Activated T-helper 1 cell treated with Interleukin-2 at 50 U/mL for 16 hours (primary cell): ENCODE results near the gene CDH23.

Experiments used
- DNase-seq: peaks from one replicate; pipeline ENCODE4 v3.0.0-alpha.2; 2020; ENCODE audit warnings: low read depth

The CDH23 gene

DNA sequence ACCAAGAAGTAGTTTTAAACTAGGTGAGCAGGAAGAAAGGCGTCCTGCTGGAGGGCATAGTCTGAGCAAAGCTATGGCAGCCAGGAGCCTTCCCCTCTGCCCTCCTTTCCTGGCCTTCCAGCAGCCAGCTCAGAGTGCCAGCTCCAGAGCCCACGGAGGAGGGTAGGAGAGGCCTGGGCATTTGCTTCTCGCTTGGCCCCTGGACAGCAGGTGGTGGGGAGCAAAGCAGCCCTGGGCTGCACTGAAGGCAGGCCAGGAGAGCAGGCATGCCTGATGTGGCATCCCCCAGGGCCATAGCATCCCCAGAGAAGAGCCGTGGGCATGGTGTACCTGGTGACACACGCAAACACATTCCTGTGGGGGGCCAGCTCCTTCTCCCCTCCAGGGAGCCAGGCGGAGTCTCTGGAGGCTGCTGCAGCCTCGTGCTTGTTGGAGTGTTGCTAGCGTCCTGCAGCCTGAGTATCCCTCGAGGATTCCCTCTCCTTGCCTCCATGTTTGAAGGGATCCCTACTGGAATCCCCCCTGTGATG lies 43.9 kb downstream of the CDH23 start:
- DNase-seq = no peak

DNA sequence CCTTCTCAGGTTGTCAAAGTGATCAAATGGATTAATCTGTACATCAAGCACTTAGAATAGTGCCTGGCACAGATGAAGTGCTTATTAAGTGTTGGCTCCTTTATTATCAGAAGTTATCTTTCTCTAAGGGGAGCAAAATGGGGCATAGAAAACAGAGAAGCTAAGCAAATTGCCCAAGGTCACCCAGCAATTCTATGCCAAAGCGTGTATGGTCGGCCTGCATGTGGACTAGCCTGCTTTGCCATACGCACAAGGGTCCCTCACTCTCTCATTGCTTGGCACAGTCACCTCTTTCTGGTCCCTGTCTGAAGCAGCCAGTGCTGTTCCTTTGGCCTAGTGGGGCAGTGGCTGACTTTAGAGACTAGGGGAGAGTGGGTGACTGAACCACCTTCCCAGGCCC lies 45.3 kb downstream of the CDH23 start:
- DNase-seq = no peak

DNA sequence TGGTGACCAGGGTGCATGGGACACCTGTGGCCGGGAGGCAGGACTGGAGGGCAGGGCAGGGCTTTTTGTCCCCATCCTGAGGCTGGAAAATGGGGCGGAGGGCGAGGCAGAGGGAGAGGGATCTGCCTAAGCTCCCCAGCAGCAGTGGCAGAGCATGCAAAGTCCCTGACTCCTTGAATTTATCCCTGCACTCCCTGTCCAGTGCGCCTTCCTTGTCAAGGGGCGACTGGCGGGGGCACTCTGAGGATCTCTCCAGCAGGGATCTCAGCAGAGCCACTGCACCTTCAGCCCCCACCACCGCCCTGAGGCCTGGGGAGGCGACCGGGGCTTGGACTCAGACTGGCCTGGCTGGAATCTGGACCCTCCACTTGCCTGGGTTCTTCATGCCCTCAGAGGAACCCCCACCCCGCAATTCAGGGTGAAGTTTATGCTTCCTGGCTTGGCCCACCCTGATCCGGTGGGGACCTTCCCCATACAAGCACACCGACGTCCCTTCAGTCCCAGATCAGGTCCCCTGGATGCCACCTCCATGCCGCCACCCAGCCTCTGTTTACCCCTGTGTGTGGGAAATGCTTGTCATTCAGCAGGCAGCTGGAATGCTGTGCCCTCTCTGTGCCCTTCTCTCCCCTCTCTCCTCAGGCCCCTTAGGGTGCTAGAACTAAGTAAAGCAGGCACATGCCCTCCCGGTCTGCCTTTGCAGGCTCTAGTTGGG lies 46.3 kb downstream of the CDH23 start:
- DNase-seq = no peak

DNA sequence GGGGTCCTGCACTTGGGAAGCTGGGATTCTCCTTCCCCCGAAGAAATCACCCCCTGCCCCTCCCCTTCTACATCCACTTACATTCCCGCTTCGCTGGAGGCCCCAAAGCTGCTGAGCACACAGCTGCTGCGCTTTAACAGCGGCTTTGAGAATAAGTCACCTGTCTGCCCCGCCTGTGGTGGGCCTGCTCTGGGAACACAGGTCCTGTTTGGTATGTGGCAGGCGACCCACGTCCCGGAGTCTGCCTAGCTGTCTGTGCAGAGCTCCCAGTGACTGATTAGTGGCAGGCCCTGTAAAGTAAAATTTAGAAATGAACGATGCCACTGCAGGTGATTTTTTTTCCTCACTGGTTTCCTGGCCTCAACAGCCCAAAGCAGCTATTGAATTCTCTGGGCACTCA lies 47.0 kb downstream of the CDH23 start:
- no peak for DNase-seq

DNA sequence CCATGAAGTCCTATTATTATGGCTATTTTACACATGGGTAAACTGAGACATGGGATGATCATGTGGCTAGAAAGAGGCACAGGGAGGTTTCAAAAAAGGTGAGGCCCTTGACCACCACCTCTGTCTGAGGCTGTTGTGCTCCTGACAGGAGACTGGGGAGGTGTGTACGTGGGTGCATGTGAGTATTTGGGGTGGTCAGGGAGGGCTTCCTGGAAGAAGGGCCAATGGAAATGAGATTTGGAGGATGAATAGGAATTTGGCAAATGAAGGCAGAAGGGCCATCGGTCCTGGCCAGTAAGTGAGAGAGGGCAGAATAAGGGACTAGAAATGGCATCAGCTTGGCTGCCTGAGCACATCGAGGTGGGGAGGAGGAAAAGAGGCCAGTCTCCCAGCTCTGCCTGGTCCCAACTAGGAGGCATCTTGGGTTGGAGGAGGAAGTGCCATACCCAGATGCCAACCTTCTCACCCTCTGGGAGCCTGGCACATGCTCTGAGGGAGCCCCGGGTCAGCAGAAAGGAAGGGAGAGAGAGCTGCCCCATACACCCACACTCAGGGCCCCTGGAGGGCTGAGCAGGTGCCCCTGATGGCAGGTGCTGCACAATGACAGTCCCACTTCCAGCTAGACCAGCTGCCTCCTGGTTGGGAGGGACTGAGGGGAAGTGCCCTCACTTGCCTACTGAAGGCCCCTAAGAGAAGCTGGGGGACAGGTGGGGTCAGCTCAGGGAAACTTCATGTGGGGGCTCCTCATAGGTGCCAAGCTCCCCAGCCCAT lies 47.7 kb downstream of the CDH23 start:
- DNase-seq = no peak

DNA sequence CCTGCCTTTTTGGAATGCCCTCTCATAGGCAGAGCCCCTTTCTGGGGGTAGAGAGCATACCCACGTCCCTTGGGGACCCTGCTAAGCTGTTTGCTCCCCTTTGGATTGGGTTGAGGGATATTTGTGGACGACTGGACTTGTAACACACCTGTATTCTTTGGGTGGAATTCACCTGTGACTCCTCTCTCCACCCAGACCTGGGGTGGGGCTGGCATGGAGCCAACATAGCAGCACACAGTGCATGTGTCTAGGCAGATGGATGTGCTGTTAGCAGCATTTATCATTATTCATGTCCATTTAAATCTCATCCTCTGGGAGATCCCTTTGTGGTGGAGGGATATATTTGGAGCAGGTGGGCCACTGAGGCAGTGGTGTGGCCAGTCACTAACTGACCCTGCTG lies 51.0 kb downstream of the CDH23 start:
- DNase-seq = no peak

DNA sequence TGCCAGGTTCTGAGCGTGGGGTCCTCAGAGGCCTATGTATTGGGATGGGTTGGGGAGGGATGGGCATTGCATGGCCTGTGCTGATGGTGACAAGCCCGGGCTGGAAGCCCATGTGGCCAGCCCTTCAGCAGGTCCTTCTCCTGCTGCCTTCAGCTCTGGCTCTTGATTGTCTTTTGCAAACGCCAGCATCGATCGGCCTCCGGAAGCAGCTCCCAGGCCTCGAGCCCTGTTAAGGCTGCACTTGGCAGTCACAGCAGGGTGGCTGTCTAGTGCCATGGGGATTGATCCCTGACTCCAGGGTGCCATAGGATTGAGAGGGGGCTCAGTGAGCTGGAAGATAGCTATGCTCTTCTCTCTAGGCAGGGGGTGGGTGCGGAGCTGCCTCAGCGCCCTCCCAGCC lies 51.4 kb downstream of the CDH23 start:
- no peak for DNase-seq

DNA sequence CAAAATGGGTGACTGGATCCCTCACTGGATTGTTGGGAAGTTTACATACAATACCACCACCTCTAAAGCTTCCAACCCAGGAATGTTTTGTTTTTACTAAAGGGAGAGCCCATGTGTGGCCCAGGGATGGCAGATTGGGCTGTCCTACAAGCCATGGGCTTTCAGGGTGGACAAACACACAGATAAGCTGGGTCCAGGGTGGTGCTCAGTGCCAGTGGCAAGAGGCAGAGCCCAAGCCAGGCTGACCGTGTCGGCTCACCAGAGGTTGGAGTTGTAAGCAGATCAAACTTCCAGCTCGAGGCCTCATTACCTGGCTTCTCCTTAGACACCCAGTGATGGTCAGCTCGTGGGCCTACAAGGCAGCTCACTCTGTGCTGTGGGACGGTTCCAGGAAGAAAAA lies 52.3 kb downstream of the CDH23 start:
- no peak for DNase-seq

DNA sequence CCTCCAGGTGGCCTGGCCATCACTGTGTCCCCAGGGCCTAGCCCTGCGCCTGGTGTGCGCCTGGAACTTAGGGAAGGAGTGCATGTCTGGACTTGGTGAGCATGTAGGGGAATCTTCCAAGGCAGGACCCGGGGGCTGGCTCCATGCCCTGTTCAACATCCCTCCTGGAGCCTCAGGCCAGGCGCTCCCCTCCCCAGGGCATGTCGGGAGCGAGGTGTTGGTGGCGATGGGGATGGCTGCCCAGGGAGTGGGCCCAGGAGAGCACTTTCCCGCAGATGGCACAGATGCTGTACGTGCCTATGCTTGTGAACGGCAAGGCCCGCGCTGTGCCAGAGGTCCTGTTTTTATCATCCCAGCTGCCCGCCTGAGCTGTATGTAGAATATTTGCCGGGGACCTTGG lies 55.0 kb downstream of the CDH23 start:
- DNase-seq = no peak

DNA sequence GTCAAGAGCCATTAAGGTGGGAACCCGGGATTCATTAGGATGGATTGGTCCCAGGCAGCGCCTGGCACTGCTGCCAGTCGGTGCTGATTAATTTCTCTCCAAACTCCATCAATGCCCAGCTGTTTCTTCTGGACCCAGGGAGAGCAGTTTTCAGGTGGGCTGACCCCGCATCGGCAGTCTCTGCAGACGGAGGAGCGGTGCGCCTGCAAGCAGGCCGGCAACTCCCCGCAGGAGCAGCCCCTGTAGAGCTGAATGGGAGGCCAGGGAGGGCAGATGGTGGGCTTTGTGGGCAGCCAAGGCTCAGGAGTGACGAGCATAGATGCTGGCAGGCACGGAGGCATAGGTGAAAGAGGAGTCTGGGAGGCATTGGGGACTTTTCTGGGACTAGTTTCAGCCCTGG lies 56.5 kb downstream of the CDH23 start:
- DNase-seq = no peak

DNA sequence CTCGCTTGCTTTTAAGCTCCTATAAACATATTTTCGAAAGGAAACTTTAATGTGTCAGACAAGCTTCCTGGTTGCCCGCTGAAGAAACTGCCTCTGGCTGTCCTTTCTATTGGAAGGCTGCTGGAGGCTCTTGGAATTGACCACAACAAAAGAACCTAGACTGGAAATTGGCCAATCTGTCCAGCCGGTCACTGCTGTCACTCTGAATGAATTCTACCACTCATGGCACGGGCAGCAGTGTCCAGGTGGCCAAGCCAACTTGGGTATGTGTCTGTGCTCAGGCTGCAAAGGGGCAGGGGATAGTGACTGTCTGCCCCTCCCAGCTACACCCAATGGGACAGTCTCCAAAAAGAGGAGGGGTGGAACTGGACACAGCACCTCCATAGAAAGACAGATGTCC lies 57.6 kb downstream of the CDH23 start:
- no peak for DNase-seq

DNA sequence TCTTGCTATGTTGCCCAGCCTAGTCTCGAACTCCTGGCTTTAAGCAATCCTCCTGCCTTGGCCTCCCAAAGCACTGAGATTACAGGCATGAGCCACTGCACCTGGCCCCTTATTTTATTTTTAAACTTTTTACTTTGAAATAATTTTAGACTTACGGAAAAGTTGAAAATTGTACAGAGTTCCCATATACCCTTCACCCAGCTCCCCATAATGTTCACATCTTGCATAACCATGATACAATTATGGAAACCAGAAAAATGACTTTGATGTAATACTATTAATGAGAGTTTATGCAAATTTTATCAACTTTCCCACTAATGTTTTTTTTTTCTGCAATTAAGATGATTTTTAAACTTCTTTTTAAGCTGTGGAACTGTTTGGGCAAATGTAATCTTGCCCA lies 58.3 kb downstream of the CDH23 start:
- no peak for DNase-seq

DNA sequence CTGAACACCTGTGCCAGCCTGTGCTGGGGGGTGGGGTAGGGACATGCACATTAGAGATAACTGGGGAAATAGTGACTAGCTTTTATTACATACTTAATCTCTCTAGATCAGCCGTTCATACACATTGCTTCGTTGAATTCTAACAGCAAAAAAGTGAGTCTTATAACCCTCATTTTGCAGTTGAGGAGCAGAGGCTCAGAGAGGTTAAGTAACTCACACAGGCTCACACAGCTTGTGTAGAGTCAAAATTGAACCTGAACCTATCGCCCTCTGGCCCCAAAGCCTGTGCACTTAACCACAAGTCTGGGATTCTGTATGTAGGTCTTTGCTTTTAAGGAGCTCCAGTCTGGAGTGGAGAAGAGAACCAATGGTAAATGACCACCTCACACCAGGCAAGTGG lies 59.9 kb downstream of the CDH23 start:
- DNase-seq = no peak

DNA sequence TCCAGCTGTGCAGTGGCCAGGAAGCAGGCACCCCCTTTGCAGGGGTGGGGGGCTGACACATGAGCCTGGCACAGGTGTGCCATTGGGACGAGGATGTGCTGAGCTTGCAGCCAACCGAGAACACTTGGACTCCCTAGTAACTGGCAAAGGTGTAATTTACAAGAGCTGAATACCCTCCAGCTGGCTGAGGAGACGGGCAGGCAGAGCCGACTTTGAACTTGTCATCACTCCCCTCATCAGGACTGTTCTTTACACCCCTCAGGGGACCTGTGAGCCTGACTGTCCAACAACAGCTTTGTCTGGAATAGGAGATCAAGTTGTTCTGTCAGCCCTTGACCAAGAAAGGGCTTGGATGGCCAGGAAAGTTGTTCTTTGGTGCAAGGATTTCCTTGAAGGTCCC lies 61.2 kb downstream of the CDH23 start:
- DNase-seq = no peak

DNA sequence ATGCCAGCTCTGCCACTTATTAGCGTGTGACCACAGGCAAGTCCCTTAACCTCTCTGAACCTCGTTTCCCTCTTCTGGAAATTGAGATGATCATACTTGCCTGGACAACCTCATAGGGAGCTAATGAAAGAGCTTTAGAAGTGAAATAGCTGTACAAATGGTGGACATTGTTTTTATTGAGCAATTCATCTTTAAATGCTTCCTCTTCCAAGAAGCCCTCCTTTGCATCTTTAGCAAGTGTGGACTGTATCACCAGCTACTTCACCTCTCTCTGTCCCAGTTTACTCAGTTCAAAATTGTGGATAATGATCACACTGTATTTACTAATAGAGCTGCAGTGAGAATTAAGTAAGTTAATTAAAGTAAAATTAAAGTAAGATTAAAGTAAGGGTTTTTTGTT lies 61.7 kb downstream of the CDH23 start:
- DNase-seq = no peak

DNA sequence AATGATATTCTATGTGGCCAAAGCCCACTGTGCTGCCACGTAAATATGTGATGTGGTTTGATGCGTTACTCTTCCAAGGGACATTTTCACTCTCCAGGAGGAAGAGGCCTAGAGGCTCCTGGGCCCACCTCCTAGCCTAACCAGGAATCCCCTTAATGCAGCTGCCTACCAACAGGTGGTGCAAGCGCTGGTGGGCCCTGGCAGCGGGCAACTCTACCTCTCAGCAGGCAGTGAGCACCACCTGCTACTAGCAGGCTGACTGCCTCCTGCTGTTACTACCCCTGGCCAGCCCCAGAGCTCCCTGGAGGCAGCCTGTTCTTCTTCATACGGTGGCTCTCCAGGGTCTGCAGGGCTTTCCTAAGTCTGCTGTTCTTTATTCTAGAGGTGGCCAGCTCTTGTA lies 62.8 kb downstream of the CDH23 start:
- no peak for DNase-seq

DNA sequence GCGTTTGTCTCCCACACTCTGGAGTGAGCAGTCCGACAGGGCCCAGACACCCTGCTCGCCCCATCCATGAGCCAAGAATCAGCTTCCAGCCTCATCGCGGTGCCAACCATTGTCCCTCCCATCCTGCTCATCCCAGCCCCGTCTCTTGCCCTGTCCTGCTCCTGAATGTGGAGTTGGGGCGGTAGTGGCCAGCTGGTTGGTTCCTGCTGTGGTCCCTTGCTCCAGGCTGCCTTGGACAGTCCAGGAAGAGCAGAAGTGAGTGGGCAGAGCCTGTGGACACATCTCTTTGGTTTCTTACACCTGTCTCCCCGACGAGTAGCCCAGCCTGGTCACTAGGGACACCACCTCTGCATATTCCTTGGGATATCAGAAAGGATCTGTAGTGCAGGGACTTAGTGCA lies 63.9 kb downstream of the CDH23 start:
- DNase-seq = no peak

DNA sequence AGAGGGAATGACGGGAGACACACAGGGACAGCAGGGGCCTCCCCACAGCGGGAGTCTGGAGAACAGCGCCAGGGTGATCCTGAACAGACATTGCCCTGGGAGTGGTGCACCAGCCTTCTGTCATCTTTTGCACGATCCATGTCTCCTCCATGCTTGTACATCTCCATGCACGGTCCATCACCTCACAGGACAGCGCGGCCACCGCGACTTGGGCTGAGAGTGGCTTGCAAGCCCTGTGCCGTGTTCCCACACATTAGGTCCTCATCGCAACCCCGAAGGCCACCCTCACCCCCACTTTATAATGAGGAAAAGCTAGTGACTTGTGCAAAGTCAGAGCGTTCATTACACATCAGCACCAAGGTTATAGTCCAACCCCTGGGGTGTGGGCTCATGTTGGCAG lies 64.7 kb downstream of the CDH23 start:
- DNase-seq = no peak

DNA sequence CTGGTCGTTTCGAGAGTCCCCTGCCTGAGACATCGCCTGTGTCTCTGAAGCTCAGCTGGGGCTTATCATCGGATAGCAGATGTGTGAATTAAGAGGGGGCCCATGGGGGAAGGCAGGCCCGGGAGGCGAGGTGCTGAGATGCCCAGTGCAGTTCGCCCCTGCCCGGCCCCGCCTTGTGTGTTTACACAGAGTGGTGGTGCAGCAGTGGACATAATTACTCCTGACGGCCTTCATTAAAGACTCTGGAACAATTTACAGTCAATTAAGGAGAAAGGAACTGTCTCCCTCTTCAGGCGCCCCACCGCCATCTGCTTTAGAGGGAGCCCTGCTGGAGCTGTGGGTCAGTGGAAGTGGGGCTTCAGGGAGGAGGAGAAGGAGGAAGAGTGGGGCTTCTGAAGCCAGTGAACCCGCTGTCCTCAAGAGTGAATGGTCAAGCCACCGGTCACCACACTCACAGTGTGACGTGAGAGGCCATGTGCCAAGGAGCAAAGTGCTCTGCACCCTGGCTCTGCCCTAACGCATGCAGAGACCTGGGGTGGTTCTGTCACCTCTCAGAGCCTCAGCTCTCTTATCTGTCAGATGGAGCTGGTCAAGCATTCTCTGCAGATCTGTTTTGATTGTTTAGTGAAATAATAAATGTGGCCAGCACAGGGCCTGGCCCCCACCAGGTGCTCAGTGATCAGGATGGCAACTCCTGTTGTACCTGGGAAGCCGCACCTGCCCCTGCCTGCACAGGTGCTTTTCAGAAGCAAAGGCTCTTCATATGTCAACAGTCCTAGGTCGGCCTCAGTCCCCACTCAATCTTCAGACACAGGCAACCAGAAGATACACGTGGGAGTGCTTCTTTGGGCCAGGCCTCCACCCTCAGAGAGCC lies 65.6 kb downstream of the CDH23 start:
- DNase-seq = no peak

DNA sequence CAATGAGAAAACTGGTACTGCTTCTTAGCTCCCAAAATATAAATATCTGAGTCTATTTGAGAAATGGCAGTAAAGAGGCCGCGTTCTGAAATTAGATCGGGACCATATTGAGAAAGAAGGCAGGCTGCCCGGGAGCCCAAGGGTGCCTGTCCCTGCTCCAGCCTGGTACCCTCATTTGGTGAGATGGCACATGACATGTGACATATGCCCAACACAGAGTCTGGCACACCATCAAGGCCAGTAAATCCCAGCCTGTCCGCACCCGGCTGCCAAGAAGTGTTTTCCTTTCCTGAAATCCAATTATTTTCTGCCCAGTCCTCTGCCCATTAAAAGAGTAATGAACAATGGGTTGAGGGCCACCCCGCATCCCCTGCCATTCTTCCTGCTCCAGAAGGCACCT lies 66.4 kb downstream of the CDH23 start:
- no peak for DNase-seq

DNA sequence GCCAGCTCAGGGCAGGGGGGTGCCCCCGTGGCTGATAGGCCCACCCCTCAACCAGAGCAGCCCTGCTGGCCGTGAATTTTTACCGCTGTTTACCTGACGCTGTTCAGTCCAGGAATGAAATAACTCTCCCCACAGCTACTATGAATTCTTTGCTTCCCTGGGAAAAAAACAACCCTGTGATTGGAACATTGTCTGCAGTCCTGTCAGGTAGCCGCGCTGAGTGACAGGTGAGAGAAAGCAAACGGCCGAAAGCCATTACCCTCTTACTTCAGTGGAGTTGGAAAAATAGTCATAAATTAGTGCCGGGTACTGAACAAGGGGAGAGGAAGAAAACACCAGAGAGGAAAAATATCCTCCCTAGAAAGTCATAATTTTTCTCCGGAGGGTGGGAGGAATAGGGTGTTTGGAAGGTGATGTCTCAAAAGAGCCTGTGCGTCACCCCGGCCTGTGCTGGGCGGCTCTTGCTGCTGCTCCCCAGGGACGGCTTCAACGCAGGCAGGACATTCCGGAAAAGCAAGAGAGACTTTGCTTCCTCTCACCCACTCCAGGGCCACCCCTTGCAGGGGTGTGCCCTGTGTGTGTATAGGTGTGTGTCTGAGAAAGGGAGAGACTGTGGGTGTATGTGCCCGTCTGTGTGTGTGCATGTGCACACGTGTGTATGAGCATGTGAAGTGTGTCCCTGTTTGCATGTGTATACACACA lies 69.0 kb downstream of the CDH23 start:
- no peak for DNase-seq

DNA sequence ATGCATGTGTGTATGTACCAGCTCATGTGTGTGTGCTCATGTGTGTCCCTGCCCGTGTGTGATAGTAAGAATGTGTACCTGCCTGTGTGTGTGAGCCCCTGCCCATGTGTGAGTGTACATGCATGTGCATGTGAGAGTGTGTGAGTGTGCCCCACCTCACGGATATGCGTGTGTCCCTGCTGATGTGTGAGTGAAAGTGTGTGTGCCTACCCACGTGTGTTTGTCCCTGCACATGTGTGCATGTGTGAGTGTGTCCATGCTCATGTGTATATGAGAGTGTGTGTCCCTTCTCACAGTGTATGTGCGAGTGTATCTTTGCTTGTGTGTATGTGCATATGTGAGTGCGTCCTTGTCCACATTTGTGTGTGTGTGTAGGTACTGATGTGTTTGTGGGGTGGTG lies 69.6 kb downstream of the CDH23 start:
- no peak for DNase-seq
